Neural progenitor cell (in vitro differentiated cells): ENCODE measurements around the gene WNK1.

ENCODE experiments used
- EZH2 ChIP-seq: fragments of 200-600 bp; sonication (generic); IDR thresholded peaks from 2 replicates; pipeline ENCODE4 v1.6.1; 2017; ENCODE audit warnings: antibody characterized with exemption, mild to moderate bottlenecking, moderate library complexity
- EZH2phosphoT487 ChIP-seq: fragments of 200-600 bp; sonication (generic); IDR thresholded peaks from 2 replicates; pipeline ENCODE4 v1.6.1; 2017; ENCODE audit warnings: antibody characterized with exemption
- TF ChIP-seq, protein P1 (sequence below): fragments of 200-600 bp; sonication (generic); IDR thresholded peaks from 2 replicates; pipeline ENCODE4 v1.5.1; 2017; ENCODE audit warnings: antibody characterized with exemption, mild to moderate bottlenecking

DNA sequence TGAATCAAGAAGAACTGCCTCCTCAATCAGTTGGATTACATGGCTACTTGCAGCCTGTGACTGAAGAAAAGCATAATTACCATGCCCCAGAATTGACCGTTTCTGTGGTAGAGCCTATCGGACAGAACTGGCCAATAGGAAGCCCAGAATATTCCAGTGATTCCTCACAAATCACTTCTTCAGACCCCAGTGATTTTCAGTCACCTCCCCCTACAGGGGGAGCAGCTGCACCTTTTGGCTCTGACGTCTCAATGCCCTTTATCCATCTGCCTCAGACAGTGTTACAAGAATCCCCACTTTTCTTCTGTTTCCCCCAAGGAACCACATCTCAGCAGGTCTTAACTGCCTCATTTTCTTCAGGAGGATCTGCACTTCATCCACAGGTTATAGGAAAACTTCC lies 116.3 kb downstream of the WNK1 start:
- no peak for TF ChIP-seq EZH2
- TF ChIP-seq, protein P1, sequence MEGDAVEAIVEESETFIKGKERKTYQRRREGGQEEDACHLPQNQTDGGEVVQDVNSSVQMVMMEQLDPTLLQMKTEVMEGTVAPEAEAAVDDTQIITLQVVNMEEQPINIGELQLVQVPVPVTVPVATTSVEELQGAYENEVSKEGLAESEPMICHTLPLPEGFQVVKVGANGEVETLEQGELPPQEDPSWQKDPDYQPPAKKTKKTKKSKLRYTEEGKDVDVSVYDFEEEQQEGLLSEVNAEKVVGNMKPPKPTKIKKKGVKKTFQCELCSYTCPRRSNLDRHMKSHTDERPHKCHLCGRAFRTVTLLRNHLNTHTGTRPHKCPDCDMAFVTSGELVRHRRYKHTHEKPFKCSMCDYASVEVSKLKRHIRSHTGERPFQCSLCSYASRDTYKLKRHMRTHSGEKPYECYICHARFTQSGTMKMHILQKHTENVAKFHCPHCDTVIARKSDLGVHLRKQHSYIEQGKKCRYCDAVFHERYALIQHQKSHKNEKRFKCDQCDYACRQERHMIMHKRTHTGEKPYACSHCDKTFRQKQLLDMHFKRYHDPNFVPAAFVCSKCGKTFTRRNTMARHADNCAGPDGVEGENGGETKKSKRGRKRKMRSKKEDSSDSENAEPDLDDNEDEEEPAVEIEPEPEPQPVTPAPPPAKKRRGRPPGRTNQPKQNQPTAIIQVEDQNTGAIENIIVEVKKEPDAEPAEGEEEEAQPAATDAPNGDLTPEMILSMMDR = peak; percentile 47
- TF ChIP-seq EZH2phosphoT487 = no peak
